ENCODE measurements around the gene PRLR.

DNA sequence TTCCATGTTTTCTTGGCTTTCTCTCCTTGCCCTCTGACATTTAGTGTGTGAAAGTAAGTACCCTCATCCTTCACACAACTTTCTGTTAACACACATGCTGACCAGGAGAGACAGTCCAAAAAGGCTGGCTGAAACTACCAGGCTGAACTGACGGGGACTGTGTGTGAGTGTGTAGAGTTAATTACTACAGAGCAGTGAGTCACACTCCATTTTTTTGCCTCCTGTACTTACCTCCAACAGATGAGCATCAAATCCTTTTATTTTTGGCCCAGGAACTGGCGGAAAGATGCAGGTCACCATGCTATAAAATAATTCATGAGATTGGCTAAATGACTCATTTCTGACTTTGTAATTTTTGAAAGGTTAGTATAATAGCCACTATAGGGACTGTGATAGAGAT is 162.3 kb downstream of the PRLR start:
- TF ChIP-seq, protein P1, sequence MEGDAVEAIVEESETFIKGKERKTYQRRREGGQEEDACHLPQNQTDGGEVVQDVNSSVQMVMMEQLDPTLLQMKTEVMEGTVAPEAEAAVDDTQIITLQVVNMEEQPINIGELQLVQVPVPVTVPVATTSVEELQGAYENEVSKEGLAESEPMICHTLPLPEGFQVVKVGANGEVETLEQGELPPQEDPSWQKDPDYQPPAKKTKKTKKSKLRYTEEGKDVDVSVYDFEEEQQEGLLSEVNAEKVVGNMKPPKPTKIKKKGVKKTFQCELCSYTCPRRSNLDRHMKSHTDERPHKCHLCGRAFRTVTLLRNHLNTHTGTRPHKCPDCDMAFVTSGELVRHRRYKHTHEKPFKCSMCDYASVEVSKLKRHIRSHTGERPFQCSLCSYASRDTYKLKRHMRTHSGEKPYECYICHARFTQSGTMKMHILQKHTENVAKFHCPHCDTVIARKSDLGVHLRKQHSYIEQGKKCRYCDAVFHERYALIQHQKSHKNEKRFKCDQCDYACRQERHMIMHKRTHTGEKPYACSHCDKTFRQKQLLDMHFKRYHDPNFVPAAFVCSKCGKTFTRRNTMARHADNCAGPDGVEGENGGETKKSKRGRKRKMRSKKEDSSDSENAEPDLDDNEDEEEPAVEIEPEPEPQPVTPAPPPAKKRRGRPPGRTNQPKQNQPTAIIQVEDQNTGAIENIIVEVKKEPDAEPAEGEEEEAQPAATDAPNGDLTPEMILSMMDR (IDR thresholded peaks at IDR 0.05; ENCODE audit: insufficient read depth, low read depth, low read length): no peak
- TF ChIP-seq EZH2 (IDR thresholded peaks at IDR 0.05; ENCODE audit: insufficient read depth, low read length): no peak

All from astrocyte (in vitro differentiated cells and primary cell).